ENCODE results near the gene MSANTD2.

MSANTD2 gene

GRCh38 chr11:124800226-124800929 is at the start of gene MSANTD2:
TSS of gene MSANTD2 (minus strand) at chr11:124800406. CDS start at chr11:124800380, 26 bp downstream.
- DNase-seq, result peak; percentile 35

GRCh38 chr11:124846070-124846673 is 46.0 kb upstream of the MSANTD2 start:
- DNase-seq, result no peak

GRCh38 chr11:124844664-124845079 is 44.5 kb upstream of the MSANTD2 start:
- DNase-seq, result no peak

GRCh38 chr11:124843616-124843910 is 43.4 kb upstream of the MSANTD2 start:
- DNase-seq, result no peak

- DNase-seq, result no peak
Measured at GRCh38 chr11:124842305-124842704, 42.1 kb upstream of the MSANTD2 start.

- DNase-seq, result no peak
Measured at GRCh38 chr11:124841840-124842239, 41.6 kb upstream of the MSANTD2 start.

GRCh38 chr11:124841201-124841600 is 41.0 kb upstream of the MSANTD2 start:
- DNase-seq, result no peak

- no peak for DNase-seq
Measured at GRCh38 chr11:124840666-124841065, 40.5 kb upstream of the MSANTD2 start.

GRCh38 chr11:124839972-124840621 is 39.9 kb upstream of the MSANTD2 start:
- DNase-seq, result no peak

GRCh38 chr11:124839128-124839971 is 39.1 kb upstream of the MSANTD2 start:
- DNase-seq, result no peak

GRCh38 chr11:124838805-124839127 is 38.6 kb upstream of the MSANTD2 start:
- no peak for DNase-seq

GRCh38 chr11:124837491-124837856 is 37.3 kb upstream of the MSANTD2 start:
- DNase-seq, result peak; percentile 28

GRCh38 chr11:124835918-124836317 is 35.7 kb upstream of the MSANTD2 start:
- DNase-seq, result no peak

- DNase-seq, result no peak
Measured at GRCh38 chr11:124834526-124835180, 34.4 kb upstream of the MSANTD2 start.

GRCh38 chr11:124832571-124832970 is 32.4 kb upstream of the MSANTD2 start:
- DNase-seq, result no peak

- no peak for DNase-seq
Measured at GRCh38 chr11:124831897-124832296, 31.7 kb upstream of the MSANTD2 start.

- no peak for DNase-seq
Measured at GRCh38 chr11:124830749-124831148, 30.5 kb upstream of the MSANTD2 start.

GRCh38 chr11:124829986-124830385 is 29.8 kb upstream of the MSANTD2 start:
- no peak for DNase-seq

- DNase-seq, result no peak
Measured at GRCh38 chr11:124825876-124826275, 25.7 kb upstream of the MSANTD2 start.

- no peak for DNase-seq
Measured at GRCh38 chr11:124823512-124824376, 23.5 kb upstream of the MSANTD2 start.

- DNase-seq, result no peak
Measured at GRCh38 chr11:124821995-124822730, 22.0 kb upstream of the MSANTD2 start.
